ENCODE data around the gene EPHB1.

The EPHB1 gene

DNA sequence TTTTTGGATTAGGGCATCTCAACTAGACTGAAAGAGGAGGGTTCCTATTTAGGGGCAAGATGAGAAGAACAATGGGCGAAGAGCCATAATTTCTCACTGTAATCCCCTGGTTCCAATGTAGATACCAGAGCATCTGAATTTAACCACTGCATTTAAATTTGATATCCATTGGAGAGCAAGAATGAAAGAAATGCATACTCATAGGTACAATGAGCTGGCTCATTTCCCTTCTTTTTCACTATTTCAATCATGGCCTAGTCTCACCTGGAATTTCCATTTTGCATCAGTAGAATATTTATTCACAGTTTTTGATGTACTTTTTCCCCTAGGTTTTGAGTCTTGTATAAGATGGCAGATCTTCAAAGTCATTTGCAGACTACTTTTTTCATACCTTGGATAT is 13.8 kb downstream of the EPHB1 start:
- H3K27ac ChIP-seq, result no peak overlapping the region
- TF ChIP-seq, protein P1, sequence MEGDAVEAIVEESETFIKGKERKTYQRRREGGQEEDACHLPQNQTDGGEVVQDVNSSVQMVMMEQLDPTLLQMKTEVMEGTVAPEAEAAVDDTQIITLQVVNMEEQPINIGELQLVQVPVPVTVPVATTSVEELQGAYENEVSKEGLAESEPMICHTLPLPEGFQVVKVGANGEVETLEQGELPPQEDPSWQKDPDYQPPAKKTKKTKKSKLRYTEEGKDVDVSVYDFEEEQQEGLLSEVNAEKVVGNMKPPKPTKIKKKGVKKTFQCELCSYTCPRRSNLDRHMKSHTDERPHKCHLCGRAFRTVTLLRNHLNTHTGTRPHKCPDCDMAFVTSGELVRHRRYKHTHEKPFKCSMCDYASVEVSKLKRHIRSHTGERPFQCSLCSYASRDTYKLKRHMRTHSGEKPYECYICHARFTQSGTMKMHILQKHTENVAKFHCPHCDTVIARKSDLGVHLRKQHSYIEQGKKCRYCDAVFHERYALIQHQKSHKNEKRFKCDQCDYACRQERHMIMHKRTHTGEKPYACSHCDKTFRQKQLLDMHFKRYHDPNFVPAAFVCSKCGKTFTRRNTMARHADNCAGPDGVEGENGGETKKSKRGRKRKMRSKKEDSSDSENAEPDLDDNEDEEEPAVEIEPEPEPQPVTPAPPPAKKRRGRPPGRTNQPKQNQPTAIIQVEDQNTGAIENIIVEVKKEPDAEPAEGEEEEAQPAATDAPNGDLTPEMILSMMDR (conservative IDR thresholded peaks at IDR 0.05), result no peak
- TF ChIP-seq ZFX (IDR thresholded peaks at IDR 0.05), result no peak

DNA sequence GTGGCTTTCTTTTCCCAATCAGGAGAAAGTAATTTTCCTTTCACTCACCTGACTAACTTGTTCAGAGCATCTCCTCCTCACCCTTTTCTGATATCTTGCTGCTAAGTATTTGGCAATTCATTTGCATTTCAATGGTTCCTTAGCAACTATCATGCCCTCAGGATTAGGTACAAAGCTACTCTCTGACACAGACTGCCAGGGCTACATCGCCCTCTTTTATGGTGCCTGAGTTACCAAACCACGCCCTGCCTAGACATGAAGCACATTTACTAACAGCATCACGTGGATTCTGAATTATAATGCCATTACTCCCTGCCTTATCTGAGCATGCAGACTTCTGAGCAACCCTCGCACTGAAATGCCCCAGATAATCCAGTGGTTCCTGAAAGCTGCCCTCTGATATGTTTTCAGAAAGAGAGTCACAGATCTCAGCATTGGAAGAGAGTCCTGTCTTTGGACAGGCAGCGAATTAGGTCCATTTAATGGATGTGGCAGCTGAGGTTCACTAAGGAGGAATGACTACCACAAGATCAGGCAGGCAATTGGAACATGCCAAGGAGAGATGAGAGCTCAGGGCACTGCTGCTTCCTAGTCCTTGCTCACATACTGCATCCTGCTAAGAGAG is 14.5 kb downstream of the EPHB1 start:
- no peak for TF ChIP-seq ZFX (IDR thresholded peaks at IDR 0.05)
- TF ChIP-seq, protein P1 (conservative IDR thresholded peaks at IDR 0.05), result no peak
- H3K27ac ChIP-seq, result no peak overlapping the region

- H3K27ac ChIP-seq, result no peak overlapping the region
- TF ChIP-seq ZFX (IDR thresholded peaks at IDR 0.05), result no peak
- TF ChIP-seq, protein P1 (conservative IDR thresholded peaks at IDR 0.05), result no peak
Observed at GRCh38 chr3:134810052-134810435, 15.0 kb downstream of the EPHB1 start.

GRCh38 chr3:134810850-134811249 is 15.8 kb downstream of the EPHB1 start:
- TF ChIP-seq, protein P1 (conservative IDR thresholded peaks at IDR 0.05), result no peak
- no peak for TF ChIP-seq ZFX (IDR thresholded peaks at IDR 0.05)
- no peak overlapping the region for H3K27ac ChIP-seq

- no peak overlapping the region for H3K27ac ChIP-seq
- no peak for TF ChIP-seq ZFX (IDR thresholded peaks at IDR 0.05)
- TF ChIP-seq, protein P1 (conservative IDR thresholded peaks at IDR 0.05), result no peak
Observed at GRCh38 chr3:134813618-134814017, 18.6 kb downstream of the EPHB1 start.

DNA sequence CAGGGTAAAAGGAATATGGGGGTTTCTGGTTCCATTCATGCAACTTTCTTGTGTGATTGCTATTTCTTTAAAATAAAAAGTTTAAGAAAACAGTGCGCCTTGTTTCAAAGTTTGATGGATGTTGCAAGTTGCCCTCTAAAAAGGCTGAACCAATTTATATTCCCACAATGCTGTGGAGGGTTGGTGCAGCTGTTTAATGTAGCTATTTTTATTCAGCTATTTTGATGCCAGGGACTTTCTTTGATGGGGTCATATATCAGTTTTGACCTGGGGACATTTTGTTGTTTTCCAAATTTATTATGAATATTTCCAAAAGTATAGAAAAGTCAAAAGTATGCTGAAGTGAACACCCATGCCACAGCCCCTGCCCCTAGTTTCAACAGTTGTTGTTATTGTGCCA is 20.5 kb downstream of the EPHB1 start:
- H3K27ac ChIP-seq, result no peak overlapping the region
- TF ChIP-seq, protein P1 (conservative IDR thresholded peaks at IDR 0.05), result no peak
- TF ChIP-seq ZFX (IDR thresholded peaks at IDR 0.05), result no peak

DNA sequence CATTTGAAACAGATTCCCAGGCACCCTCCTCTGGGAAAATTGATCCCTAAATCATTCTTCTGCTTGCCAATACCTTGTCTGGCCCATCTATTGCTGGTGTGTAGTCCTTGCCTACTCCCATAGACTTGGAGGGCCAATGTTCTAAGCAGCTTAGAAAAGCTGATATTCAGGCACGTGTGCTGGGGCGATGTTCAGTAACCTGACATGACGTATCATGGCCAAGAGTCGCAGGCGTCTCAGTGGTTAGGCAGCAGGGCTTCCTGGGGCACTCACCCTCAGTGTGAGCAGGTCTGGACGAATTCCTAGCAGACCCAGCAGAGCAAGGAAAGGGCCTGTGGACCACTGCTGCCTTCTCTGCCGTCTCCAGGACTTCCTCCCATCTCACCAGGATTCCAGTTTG is 21.6 kb downstream of the EPHB1 start:
- TF ChIP-seq ZFX (IDR thresholded peaks at IDR 0.05), result no peak
- TF ChIP-seq, protein P1 (conservative IDR thresholded peaks at IDR 0.05), result no peak

More for the DNA sequence above, 21.6 kb downstream of the EPHB1 start:
- no peak overlapping the region for H3K27ac ChIP-seq

Measured in C4-2B (cell line).